Mesothelial cell of epicardium (in vitro differentiated cells): ENCODE results near the gene OR11H7. TPM values are rescaled to one million over a fixed set of nuclear protein-coding genes. Genes with fewer than 3 reads are reported as not detected.
"Not testable (repeated sequence)": the region's sequence is repeated elsewhere in the genome, so short reads cannot be mapped to it uniquely, and the experiment has no call there.

Experiments
- DNase-seq, 2 experiments: peaks; one replicate each; pipeline ENCODE4 v3.0.0; 2021; ENCODE audit warnings: low spot score in 2 of 2; ENCODE audit not compliant: unreplicated experiment in 2 of 2
- H3K27ac Mint-ChIP-seq: 2 replicates; pipeline ENCODE4 v1.8.0; 2021; ENCODE audit warnings: mixed read lengths
- H3K27me3 Mint-ChIP-seq: 2 replicates; pipeline ENCODE4 v1.8.0; 2021; ENCODE audit warnings: low read depth, mixed read lengths
- H3K36me3 Mint-ChIP-seq: 2 replicates; pipeline ENCODE4 v1.8.0; 2021; ENCODE audit warnings: mixed read lengths
- H3K4me1 Mint-ChIP-seq: 2 replicates; pipeline ENCODE4 v1.8.0; 2021; ENCODE audit warnings: mixed read lengths
- H3K4me3 Mint-ChIP-seq: 2 replicates; pipeline ENCODE4 v1.8.0; 2021; ENCODE audit warnings: mild to moderate bottlenecking, moderate library complexity, mixed read lengths
- H3K9me3 Mint-ChIP-seq: 2 replicates; pipeline ENCODE4 v1.8.0; 2021; ENCODE audit warnings: mixed read lengths
- CTCF ChIP-seq: fragments of 200-600 bp; sonication (generic); IDR thresholded peaks from one replicate; pipeline ENCODE4 v1.5.0; 2021; ENCODE audit warnings: antibody characterized with exemption; ENCODE audit not compliant: unreplicated experiment
- total RNA-seq: library from RNA; stranded (reverse); gene quantifications from 3 replicates; pipeline ENCODE4 v1.2.1, GENCODE V29; 2021

The OR11H7 gene
- total RNA-seq, 1 donor from 2014 or later = not detected

DNA sequence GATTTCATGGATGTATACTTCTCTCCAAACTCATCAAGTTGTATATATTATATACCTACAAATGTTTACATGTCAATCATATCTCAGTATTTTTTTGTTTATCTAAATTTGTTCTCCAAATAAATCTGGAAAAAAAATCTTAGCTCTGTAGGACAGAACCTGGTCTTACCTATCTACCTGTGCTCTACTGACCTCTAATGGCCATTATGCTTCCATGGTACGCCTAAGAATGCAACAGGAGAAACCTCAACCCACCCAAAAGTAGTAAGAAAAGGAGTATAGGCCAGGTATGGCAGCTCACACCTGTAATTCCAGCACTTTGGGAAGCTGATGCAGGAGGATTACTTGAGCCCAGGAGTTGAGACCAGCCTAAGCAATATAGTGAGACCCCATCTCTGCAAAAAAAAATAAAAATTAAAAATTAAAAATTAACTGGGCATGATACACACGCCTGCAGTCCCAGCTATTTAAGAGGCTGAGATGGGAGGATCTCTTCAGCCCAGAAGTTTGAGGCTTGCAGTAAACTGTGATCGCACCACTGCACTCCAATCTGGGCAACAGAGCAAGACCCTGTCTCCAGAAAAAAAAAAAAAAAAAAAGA is 19.0 kb downstream of the OR11H7 start:
- TF ChIP-seq CTCF = no peak
- Mint-ChIP-seq H3K4me1 (no peaks in the 10 kb centered on the region), H3K27ac (no peak overlapping the region), H3K4me3 (no peak overlapping the region), H3K27me3 (no peaks in the 10 kb centered on the region), H3K36me3 (no peaks in the 10 kb centered on the region), H3K9me3 (peaks cover 51% of the 10 kb centered on the region)
- DNase-seq = no peak

DNA sequence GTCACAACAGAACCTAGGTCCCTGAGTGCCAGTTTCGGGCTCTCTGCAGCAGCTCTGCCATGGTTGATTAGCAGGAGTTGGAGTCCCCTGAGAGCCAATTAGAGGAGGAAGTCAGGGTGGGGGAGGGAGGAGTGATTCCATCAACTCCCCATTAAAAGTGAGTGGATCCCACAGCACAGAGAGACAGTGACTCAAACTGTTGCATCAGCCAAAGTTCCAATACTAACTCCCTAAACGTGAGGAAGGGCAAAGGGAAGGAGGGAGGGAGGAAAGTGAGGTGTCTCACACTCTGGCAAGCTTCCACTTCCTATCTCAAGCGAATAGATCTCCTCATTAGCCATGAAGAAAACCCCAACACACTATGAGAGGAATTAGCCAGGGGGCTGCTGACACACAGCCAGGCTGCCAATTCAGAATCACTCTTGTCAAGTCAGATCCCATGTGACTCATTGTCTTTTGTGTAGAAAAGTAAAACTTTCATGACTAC is 33.9 kb downstream of the OR11H7 start:
- DNase-seq = no peak
- no peaks in the 10 kb centered on the region for H3K4me1 Mint-ChIP-seq
- no peak overlapping the region for H3K4me3 Mint-ChIP-seq
- H3K9me3 Mint-ChIP-seq = peaks cover 30% of the 10 kb centered on the region
- no peak overlapping the region for H3K27ac Mint-ChIP-seq
- no peaks in the 10 kb centered on the region for H3K27me3 Mint-ChIP-seq
- no peak for TF ChIP-seq CTCF
- no peaks in the 10 kb centered on the region for H3K36me3 Mint-ChIP-seq

DNA sequence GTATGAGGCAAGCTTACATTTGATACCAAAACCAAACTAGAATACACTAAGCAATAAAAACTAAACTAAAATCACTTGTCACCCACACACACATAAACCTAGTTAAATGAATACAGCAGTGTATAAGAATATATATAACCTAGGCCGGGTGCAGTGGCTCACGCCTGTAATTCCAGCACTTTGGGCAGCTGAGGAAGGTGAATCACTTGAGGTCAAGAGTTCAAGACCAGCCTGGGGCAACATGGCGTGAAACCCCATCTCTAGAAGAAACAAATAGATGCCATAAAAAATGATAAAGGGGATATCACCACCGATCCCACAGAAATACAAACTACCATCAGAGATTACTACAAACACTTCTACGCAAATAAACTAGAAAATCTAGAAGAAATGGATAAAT is 35.6 kb downstream of the OR11H7 start:
- H3K36me3 Mint-ChIP-seq, H3K4me3 Mint-ChIP-seq, DNase-seq, H3K27me3 Mint-ChIP-seq, H3K27ac Mint-ChIP-seq, H3K4me1 Mint-ChIP-seq: not testable (repeated sequence)
- peaks cover 36% of the 10 kb centered on the region for H3K9me3 Mint-ChIP-seq

- H3K9me3 Mint-ChIP-seq = peaks cover 72% of the 10 kb centered on the region
- no peaks in the 10 kb centered on the region for H3K27me3 Mint-ChIP-seq
- no peak overlapping the region for H3K4me3 Mint-ChIP-seq
- no peak for DNase-seq
- TF ChIP-seq CTCF = no peak
- peaks cover 46% of the 10 kb centered on the region for H3K36me3 Mint-ChIP-seq
- H3K4me1 Mint-ChIP-seq = no peaks in the 10 kb centered on the region
- H3K27ac Mint-ChIP-seq = no peak overlapping the region
Observed at GRCh38 chr14:20274062-20274461, 45.3 kb downstream of the OR11H7 start.

GRCh38 chr14:20277409-20277808 is 48.6 kb downstream of the OR11H7 start:
- H3K4me3 Mint-ChIP-seq = no peak overlapping the region
- H3K9me3 Mint-ChIP-seq = peaks cover 70% of the 10 kb centered on the region
- no peak for DNase-seq
- H3K27me3 Mint-ChIP-seq = no peaks in the 10 kb centered on the region
- H3K4me1 Mint-ChIP-seq = no peaks in the 10 kb centered on the region
- TF ChIP-seq CTCF = no peak
- no peak overlapping the region for H3K27ac Mint-ChIP-seq
- peaks cover 72% of the 10 kb centered on the region for H3K36me3 Mint-ChIP-seq

DNA sequence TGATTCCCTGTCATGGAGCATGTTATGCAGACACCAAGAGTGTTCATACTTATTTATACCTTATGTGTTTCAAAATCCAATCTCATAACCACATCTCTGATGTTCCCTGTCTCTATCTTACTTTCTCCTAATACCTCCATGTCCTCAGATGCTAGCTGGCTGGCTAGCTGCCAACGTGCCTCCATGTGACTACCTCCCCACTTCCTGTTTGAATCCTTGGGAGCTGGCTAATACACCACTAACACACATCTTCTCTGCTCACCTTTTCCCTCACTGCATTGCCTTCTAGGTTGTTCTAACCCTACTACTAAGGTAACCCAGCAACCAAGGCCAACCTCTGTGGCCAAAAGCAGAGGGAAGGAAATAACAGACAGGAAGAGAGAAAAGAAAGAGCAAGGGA is 49.6 kb downstream of the OR11H7 start:
- no peak for DNase-seq
- Mint-ChIP-seq H3K4me1 (no peaks in the 10 kb centered on the region), H3K27ac (no peak overlapping the region), H3K4me3 (no peak overlapping the region), H3K9me3 (peaks cover 71% of the 10 kb centered on the region), H3K36me3 (peaks cover 80% of the 10 kb centered on the region), H3K27me3 (no peaks in the 10 kb centered on the region)
- TF ChIP-seq CTCF = no peak

DNA sequence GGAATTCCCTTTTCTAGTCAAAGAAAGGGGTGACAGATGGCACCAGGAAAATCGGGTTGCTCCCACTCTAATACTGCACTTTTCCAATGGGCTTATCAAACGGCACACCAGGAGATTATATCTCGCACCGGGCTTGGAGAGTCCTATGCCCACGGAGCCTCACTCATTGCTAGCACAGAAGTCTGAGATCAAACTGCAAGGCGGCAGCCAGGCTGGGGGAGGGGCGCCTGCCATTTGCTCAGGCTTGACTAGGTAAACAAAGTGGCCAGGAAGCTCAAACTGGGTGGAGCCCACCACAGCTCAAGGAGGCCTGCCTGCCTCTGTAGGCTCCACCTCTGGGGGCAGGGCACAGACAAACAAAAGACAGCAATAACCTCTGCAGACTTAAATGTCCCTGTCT is 51.5 kb downstream of the OR11H7 start:
- H3K4me1 Mint-ChIP-seq, DNase-seq, H3K27ac Mint-ChIP-seq, H3K27me3 Mint-ChIP-seq, H3K4me3 Mint-ChIP-seq: not testable (repeated sequence)
- Mint-ChIP-seq H3K9me3 (peaks cover 55% of the 10 kb centered on the region), H3K36me3 (peaks cover 76% of the 10 kb centered on the region)
